GM11168 (cell line): ENCODE measurements around the gene PRR23B.

ENCODE experiments used
- in situ Hi-C: fragments of 300-500 bp; cut with MboI; formaldehyde crosslinking; loops from one replicate; pipeline ENCODE4 v1.12.0; 2022; ENCODE audit warnings: low sequenced_read_pairs; ENCODE audit not compliant: unreplicated experiment

The PRR23B gene

DNA sequence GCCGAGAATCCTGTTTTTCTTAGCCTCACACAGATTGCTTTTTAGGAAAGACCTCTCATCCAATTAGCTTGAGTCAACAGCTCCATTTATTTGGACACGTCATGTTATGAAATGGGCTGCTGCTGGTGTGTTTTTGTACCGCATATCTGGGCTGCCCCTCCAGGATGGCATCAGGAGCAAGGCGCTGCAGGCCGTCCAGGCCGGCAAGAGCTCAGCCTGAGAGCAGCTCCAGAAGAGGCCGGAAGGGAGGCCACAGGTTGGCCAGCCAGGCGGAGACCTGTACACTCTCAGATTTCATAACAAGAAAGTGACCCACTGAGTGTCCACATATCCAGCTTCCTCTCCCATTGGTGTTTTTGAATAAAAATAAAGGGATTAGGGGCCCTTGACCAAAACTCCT is 45.4 kb downstream of the PRR23B start:
- in situ Hi-C loops = no loop called here

DNA sequence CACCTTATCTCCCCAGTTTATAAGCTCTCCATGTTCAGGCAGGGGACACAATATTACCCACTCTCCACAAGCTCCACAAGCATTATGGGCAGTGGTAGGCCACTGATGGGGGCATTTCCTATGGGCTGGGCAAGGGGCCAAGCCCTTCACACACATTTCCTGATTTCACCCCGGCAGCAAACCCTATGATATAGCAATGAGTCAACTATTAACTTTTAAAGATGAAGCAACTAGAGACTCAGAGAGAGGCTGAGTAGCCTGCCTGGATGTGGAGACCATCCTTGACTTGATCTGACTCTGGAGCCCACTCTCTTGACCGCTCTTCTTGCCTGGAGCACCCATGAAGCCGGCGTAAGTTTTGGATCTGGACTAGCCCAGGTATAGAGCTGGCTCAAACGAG is 46.3 kb downstream of the PRR23B start:
- in situ Hi-C loops = no loop called here

DNA sequence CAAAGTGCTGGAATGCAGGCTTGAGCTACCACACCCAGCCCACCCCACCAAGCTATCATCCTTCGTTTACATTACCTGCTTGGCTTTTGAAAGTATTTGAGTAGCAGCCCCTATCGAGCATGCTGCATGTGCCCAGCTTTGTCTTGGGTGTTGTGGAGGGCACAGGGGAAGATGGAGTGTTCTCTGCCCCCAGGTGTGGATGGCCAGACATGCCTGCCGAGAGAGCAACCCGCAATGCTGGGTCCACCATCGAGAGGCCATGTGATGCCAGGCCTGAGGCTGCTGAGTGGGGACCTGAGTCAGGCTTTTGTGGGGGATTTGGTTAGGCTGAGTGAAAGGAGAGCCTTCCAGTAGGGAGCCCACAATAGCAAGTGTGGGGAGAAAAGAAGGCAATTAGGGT is 47.8 kb downstream of the PRR23B start:
- in situ Hi-C loops = no loop called here

DNA sequence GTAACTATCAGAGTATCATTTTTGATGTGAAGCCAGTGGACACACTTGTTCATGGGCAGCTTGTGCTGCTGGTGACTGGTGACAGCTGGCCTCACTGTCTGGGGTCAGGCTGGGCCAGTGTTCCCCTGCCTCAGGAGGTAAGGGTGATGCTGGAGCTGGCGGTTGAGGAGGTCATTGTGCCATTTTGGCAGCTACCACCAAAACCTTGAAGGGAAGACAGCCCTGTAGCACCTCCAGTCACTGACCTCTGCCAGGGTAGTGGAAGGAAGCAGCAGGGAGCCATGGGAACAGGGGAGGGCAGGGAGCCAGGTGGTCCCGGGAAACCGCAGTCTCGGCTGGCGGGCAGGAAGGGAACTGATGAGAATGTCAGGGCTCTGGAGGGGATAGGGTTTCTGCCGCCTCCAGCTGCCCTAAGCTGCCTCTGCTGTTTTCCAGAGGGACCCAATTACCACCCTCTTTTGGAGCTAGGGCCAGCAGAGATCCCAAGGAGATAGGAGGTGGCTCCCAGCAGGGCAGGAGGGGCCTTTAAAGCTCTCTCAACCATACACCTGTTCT is 48.9 kb downstream of the PRR23B start:
- in situ Hi-C loops = no loop called here
